Heart right ventricle (tissue), 16 donors: ENCODE measurements around the gene MAN2A2. TPM values are rescaled to one million over a fixed set of nuclear protein-coding genes. Genes with fewer than 3 reads are reported as not detected.

Experiments used
- ATAC-seq, 8 donors: fragments of 200-7000 bp; cut with Tn5 transposase; one replicate each; pipeline ENCODE4 v1.9.1; 2020; ENCODE audit warnings: mild to moderate bottlenecking in 8 of 8, moderate library complexity in 8 of 8, moderate number of reproducible peaks in 1 of 8
- DNase-seq, 2 donors: peaks; one replicate each; pipeline ENCODE4 v3.0.0-alpha.2; 2020
- H3K27ac ChIP-seq, 10 donors: fragments of 200-600 bp; sonication (generic) in 2 of 10; one replicate each; pipeline versions ENCODE4 v1.5.0 to v1.8.0; 2020 to 2022; ENCODE audit warnings: mild to moderate bottlenecking in 3 of 10
- H3K27me3 ChIP-seq, 7 donors: fragments of 200-600 bp; one replicate each; pipeline ENCODE4 v1.8.0; 2021 to 2022; ENCODE audit warnings: mild to moderate bottlenecking in 2 of 7
- H3K36me3 ChIP-seq, 9 donors: fragments of 200-600 bp; sonication (generic) in 1 of 9; one replicate each; pipeline versions ENCODE4 v1.5.0 to v1.8.0; 2020 to 2022; ENCODE audit warnings: mild to moderate bottlenecking in 2 of 9
- H3K4me1 ChIP-seq, 9 donors: fragments of 200-600 bp; sonication (generic) in 1 of 9; one replicate each; pipeline versions ENCODE4 v1.5.0 to v1.8.0; 2020 to 2022; ENCODE audit warnings: mild to moderate bottlenecking in 4 of 9
- H3K4me3 ChIP-seq, 10 donors: fragments of 200-600 bp; sonication (generic) in 2 of 10; one replicate each; pipeline versions ENCODE4 v1.5.0 to v1.8.0; 2020 to 2022; ENCODE audit warnings: mild to moderate bottlenecking in 7 of 10, moderate library complexity in 2 of 10
- H3K9me3 ChIP-seq, 11 donors: fragments of 200-600 bp in 10 of 11; sonication (generic) in 2 of 11; one replicate each; pipeline versions ENCODE4 v1.5.0 to v1.8.0; 2013 to 2022; ENCODE audit warnings: mild to moderate bottlenecking in 2 of 11, control low read depth in 1 of 11, moderate library complexity in 1 of 11
- WGBS, 2 donors: extraction: QIAGEN DNeasy Blood & Tissue Kit; methylation state at CpG; one replicate each; pipeline ENCODE4 v1.1.7; 2013; ENCODE audit warnings: inconsistent platforms in 1 of 2; 5-methylcytosine and 5-hydroxymethylcytosine counted together
- intact Hi-C, 10 donors: fragments of 100-400 bp; cut with DNase I; formaldehyde crosslinking; loops; one replicate each; pipeline versions ENCODE4 v1.11.1 to v1.14.2; 2022
- polyA plus RNA-seq, 2 donors: library from polyadenylated mRNA; stranded (reverse); fragments of 200-250 nt; gene quantifications; one replicate each; pipeline ENCODE4 v1.2.3, GENCODE V29; 2013
- total RNA-seq, 10 donors: library from RNA; stranded (reverse); fragmentation: NEBNext Ultra II Directional in 3 of 10; extraction: Animal tissue kit (Norgen Biotek cat#: 25700) in 3 of 10; gene quantifications; one replicate each; pipeline versions ENCODE4 v1.2.1 to v1.2.4, GENCODE V29; 2021 to 2023
- TF ChIP-seq, protein P1 (sequence below), 9 donors: fragments of 200-600 bp; sonication (generic) in 2 of 9; IDR thresholded peaks; one replicate each; pipeline versions ENCODE4 v1.5.0 to v1.8.0; 2021 to 2022; ENCODE audit warnings: antibody characterized with exemption in 9 of 9, mild to moderate bottlenecking in 5 of 9, moderate library complexity in 1 of 9
- donor health status: Arrhythmogenic right ventricular cardiomyopathy.
- donor health status: ischemic (EF 13 %, LVEDD 7.1; RV severe dilation, severe dysfunction).
- donor health status: healthy with polysubstance abuse.
- donor health status: DM: no; HTN: yes; CAD: no.
- donor health status: DM: no; HTN: no; CAD: no.
- donor health status: ischemic (EF 25% LVEDD 6.9; RV normal size, moderate dysfunction).
- donor health status: ischemic (EF 25% LVEDD 5.7; RV mildly dilated, moderate dysfunction).
- donor health status: healthy.
- donor health status: DM: yes; HTN: yes; CAD: no.
- donor health status: Ischemic cardiomyopathy.
- donor health status: ischemic (EF 35%, LVEDD 5.7; RV mildly dilated, moderate dysfunction).
- donor health status: nonischemic (EF 11% LVEDD 7.7; RV severe dilation, severe dysfunction).
- donor health status: DM: yes; HTN: yes; CAD: no.
- donor health status: PGD.
- donor health status: ischemic (EF 29% LVEDD 5.4; RV normal size, mild dysfunction).
- donor health status: nonischemic (EF 23%, LVEDD 6.1; RV moderate dilation, normal function).

The MAN2A2 gene
- total and polyA plus RNA-seq, 12 donors: 24.8 to 157 (median 95.6) TPM

DNA sequence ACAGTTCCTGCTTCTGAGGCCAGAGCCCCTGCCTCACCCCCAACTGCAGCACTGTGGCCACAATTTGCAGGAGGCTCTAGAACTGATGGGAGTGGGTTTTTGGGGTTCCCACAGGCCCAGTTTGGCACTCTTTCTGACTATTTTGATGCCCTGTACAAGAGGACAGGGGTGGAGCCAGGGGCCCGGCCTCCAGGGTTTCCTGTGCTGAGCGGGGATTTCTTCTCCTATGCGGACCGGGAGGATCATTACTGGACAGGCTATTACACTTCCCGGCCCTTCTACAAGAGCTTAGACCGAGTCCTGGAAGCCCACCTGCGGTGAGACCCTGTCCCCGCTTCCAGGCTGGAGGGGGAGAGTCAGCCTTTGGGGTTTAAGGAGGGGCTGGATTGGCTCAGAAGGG is 6.9 kb downstream of the MAN2A2 start:
- WGBS, 2 donors: 91 to 94% methylated on average over 8 of the region's 8 CpGs
- ATAC-seq (no peak), DNase-seq (no peak)
- TF ChIP-seq, protein P1, sequence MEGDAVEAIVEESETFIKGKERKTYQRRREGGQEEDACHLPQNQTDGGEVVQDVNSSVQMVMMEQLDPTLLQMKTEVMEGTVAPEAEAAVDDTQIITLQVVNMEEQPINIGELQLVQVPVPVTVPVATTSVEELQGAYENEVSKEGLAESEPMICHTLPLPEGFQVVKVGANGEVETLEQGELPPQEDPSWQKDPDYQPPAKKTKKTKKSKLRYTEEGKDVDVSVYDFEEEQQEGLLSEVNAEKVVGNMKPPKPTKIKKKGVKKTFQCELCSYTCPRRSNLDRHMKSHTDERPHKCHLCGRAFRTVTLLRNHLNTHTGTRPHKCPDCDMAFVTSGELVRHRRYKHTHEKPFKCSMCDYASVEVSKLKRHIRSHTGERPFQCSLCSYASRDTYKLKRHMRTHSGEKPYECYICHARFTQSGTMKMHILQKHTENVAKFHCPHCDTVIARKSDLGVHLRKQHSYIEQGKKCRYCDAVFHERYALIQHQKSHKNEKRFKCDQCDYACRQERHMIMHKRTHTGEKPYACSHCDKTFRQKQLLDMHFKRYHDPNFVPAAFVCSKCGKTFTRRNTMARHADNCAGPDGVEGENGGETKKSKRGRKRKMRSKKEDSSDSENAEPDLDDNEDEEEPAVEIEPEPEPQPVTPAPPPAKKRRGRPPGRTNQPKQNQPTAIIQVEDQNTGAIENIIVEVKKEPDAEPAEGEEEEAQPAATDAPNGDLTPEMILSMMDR (IDR thresholded peaks at IDR 0.05): no peak
- H3K27ac ChIP-seq: no peak overlapping the region
- H3K4me1 ChIP-seq: peaks cover 0 to 42% (median 29%) of the 10 kb centered on the region in 9 donors
- no peak overlapping the region for H3K4me3 ChIP-seq
- H3K36me3 ChIP-seq: peaks cover 0 to 100% (median 82%) of the 10 kb centered on the region in 9 donors
- intact Hi-C loops: no loop called here
- H3K9me3 ChIP-seq: no peaks in the 10 kb centered on the region
- H3K27me3 ChIP-seq: no peaks in the 10 kb centered on the region

DNA sequence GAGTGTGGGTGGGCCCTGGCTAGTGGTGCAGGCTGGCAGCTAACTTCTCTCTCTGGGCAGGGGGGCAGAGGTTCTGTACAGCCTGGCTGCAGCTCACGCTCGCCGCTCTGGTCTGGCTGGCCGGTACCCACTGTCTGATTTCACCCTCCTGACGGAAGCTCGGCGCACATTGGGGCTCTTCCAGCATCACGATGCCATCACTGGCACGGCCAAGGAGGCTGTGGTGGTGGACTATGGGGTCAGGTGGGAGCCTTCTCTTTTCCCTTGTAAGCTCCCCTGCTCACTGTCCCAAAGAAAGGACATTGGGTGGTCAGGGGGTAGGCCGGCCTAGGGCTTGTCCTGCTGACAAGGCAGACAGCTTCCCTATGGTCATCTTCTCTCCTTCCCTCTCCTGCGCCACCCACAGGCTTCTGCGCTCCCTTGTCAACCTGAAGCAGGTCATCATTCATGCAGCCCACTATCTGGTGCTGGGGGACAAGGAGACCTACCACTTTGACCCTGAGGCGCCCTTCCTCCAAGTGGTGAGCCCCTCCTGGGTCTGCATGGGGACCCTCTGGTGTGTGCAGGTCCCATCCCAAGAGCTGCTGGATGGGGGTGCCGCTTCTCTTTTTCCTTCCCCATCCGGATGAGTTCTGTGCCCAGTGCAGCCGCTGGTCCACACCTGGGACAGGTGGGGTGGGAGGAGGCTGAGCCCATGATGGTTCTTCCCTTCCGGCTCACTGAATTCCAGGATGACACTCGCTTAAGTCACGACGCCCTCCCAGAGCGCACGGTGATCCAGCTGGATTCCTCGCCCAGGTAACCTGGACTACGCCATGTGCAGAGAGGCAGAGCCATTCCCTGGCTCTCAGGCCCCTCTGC is 7.6 kb downstream of the MAN2A2 start:
- no peak overlapping the region for H3K27ac ChIP-seq
- intact Hi-C loops: no loop called here

DNA sequence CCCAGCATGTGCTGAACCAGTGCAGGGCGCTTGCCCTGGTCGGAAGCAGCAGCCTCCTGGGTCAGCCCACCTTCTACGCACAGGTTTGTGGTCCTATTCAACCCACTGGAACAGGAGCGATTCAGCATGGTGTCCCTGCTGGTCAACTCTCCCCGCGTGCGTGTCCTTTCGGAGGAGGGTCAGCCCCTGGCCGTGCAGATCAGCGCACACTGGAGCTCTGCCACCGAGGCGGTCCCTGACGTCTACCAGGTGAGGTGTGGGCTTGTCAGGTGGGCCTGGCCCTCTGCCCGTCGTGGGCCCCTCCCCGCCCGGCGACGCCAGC is 8.2 kb downstream of the MAN2A2 start:
- intact Hi-C loops: no loop called here
- no peaks in the 10 kb centered on the region for H3K27me3 ChIP-seq
- no peak overlapping the region for H3K27ac ChIP-seq
- ATAC-seq (no peak), DNase-seq (no peak)
- peaks cover 0 to 100% (median 77%) of the 10 kb centered on the region in 9 donors for H3K36me3 ChIP-seq
- TF ChIP-seq, protein P1 (IDR thresholded peaks at IDR 0.05): no peak
- H3K4me3 ChIP-seq: no peak overlapping the region
- H3K9me3 ChIP-seq: no peaks in the 10 kb centered on the region
- WGBS, 2 donors: 90 to 92% methylated on average over 19 of the region's 19 CpGs
- H3K4me1 ChIP-seq: peaks cover 0 to 47% (median 38%) of the 10 kb centered on the region in 9 donors

More for the DNA sequence above, 7.6 kb downstream of the MAN2A2 start:
- no peak for DNase-seq
- Histone ChIP-seq H3K4me3 (no peak overlapping the region), H3K36me3 (peaks cover 0 to 100% (median 80%) of the 10 kb centered on the region in 9 donors), H3K9me3 (no peaks in the 10 kb centered on the region), H3K27me3 (no peaks in the 10 kb centered on the region), H3K4me1 (peaks cover 0 to 49% (median 36%) of the 10 kb centered on the region in 9 donors)
- ATAC-seq: no peak
- TF ChIP-seq, protein P1 (IDR thresholded peaks at IDR 0.05): no peak
- 96% methylated on average over 24 of the region's 24 CpGs for WGBS, 2 donors

DNA sequence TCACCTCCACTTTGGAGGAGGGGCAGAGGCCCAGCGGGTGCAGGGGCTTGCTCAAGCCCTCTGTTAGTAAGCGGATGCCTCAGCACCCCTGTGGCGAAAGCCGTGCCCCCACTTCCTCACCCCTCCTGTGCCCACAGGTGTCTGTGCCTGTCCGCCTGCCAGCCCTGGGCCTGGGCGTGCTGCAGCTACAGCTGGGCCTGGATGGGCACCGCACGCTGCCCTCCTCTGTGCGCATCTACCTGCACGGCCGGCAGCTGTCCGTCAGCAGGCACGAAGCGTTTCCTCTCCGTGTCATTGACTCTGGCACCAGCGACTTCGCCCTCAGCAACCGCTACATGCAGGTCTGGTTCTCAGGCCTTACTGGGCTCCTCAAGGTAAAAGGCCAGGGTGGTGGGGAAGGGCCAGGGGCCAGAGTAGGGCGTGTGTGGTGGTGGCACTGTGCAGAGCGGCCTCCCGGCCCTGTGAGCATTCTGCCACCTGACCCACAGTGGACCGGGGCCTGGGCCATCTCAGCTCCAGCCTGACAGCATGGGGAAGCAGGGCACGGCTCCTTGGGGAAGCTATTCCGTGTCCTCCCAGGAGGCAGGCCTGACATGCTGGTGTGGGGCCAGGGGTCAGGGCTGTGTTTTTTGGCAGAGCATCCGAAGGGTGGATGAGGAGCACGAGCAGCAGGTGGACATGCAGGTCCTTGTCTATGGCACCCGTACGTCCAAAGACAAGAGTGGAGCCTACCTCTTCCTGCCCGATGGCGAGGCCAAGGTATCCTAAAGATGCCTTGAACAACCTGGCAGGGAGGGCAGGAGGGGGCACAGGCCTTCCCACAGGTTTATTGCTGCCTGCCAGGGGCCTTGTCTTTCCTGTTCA is 9.0 kb downstream of the MAN2A2 start:
- Histone ChIP-seq H3K36me3 (peaks cover 0 to 100% (median 74%) of the 10 kb centered on the region in 9 donors), H3K27ac (peak overlapping the region in 1 of 10 donors; percentile 26), H3K4me3 (no peak overlapping the region), H3K4me1 (peaks cover 0 to 47% (median 38%) of the 10 kb centered on the region in 9 donors), H3K27me3 (no peaks in the 10 kb centered on the region), H3K9me3 (no peaks in the 10 kb centered on the region)
- intact Hi-C loops: no loop called here
- TF ChIP-seq, protein P1 (IDR thresholded peaks at IDR 0.05): no peak
- DNase-seq (no peak), ATAC-seq (no peak)
- WGBS, 2 donors: 94% methylated on average over 30 of the region's 30 CpGs
